H9 (cell line): ENCODE results near the gene ALX4. TPM values are rescaled to one million over a fixed set of nuclear protein-coding genes. Genes with fewer than 3 reads are reported as not detected.
A peak's percentile ranks its signal among the peaks of the same experiment; 100 is the strongest.

Experiments used
- DNase-seq: peaks from one replicate; pipeline ENCODE4 v3.0.0-alpha.2; 2017
- H2AFZ ChIP-seq: one replicate; pipeline ENCODE4 v1.6.1; 2013; ENCODE audit warnings: mild to moderate bottlenecking, low read length, control low read depth, moderate library complexity
- H2AK5ac ChIP-seq: 2 replicates; pipeline ENCODE4 v1.6.1; 2013; ENCODE audit warnings: low read length, control low read depth, mixed read lengths; ENCODE audit not compliant: insufficient read length
- H2BK120ac ChIP-seq: one replicate; pipeline ENCODE4 v1.6.1; 2013; ENCODE audit warnings: low read depth, mild to moderate bottlenecking, low read length, control low read depth, inconsistent platforms; ENCODE audit not compliant: poor library complexity, severe bottlenecking
- H2BK12ac ChIP-seq: 2 replicates; pipeline ENCODE4 v1.6.1; 2013; ENCODE audit warnings: low read length, control low read depth, mixed read lengths, low read depth; ENCODE audit not compliant: insufficient read length
- H2BK15ac ChIP-seq: 2 replicates; pipeline ENCODE4 v1.6.1; 2013; ENCODE audit warnings: low read depth, low read length, control low read depth
- H2BK20ac ChIP-seq: one replicate; pipeline ENCODE4 v1.6.1; 2013; ENCODE audit warnings: low read depth, mild to moderate bottlenecking, low read length, control low read depth, inconsistent platforms; ENCODE audit not compliant: poor library complexity, severe bottlenecking
- H2BK5ac ChIP-seq: 2 replicates; pipeline ENCODE4 v1.6.1; 2013; ENCODE audit warnings: low read length, control low read depth, mixed read lengths; ENCODE audit not compliant: insufficient read length
- H3K14ac ChIP-seq: 2 replicates; pipeline ENCODE4 v1.6.1; 2013; ENCODE audit warnings: low read length, control low read depth; ENCODE audit not compliant: insufficient read depth
- H3K18ac ChIP-seq: 2 replicates; pipeline ENCODE4 v1.6.1; 2013; ENCODE audit warnings: low read depth, mild to moderate bottlenecking, mixed read lengths, low read length, control low read depth; ENCODE audit not compliant: insufficient read length
- H3K23ac ChIP-seq: 2 replicates; pipeline ENCODE4 v1.6.1; 2013; ENCODE audit warnings: low read length, control low read depth, mixed read lengths, low read depth; ENCODE audit not compliant: insufficient read length
- H3K23me2 ChIP-seq: 2 replicates; pipeline ENCODE4 v1.6.1; 2013; ENCODE audit warnings: low read depth, mild to moderate bottlenecking, mixed read lengths, low read length, control low read depth; ENCODE audit not compliant: insufficient read length, poor library complexity, severe bottlenecking
- H3K27ac ChIP-seq: 2 replicates; pipeline ENCODE4 v1.5.1; 2013; ENCODE audit warnings: low read length, control low read depth, mixed read lengths, low read depth; ENCODE audit not compliant: insufficient read length
- H3K27me3 ChIP-seq: 2 replicates; pipeline ENCODE4 v1.6.1; 2013; ENCODE audit warnings: low read length, control low read depth, inconsistent platforms; ENCODE audit not compliant: insufficient read depth
- H3K4ac ChIP-seq: 2 replicates; pipeline ENCODE4 v1.6.1; 2013; ENCODE audit warnings: low read depth, mild to moderate bottlenecking, control low read depth, inconsistent platforms, low read length, moderate library complexity
- H3K4me1 ChIP-seq: 2 replicates; pipeline ENCODE4 v1.6.1; 2013; ENCODE audit warnings: low read length, control low read depth, inconsistent platforms; ENCODE audit not compliant: insufficient read depth
- H3K4me2 ChIP-seq: 2 replicates; pipeline ENCODE4 v1.6.1; 2013; ENCODE audit warnings: low read length, control low read depth, mixed read lengths; ENCODE audit not compliant: insufficient read length, insufficient read depth
- H3K56ac ChIP-seq: 2 replicates; pipeline ENCODE4 v1.6.1; 2013; ENCODE audit warnings: low read depth, mild to moderate bottlenecking, mixed read lengths, low read length, control low read depth; ENCODE audit not compliant: insufficient read length
- H3K79me1 ChIP-seq: 2 replicates; pipeline ENCODE4 v1.6.1; 2013; ENCODE audit warnings: low read depth, mild to moderate bottlenecking, moderate library complexity, low read length, control low read depth, inconsistent platforms; ENCODE audit not compliant: insufficient read depth, poor library complexity, severe bottlenecking
- H3K79me2 ChIP-seq: 2 replicates; pipeline ENCODE4 v1.6.1; 2013; ENCODE audit warnings: low read length, control low read depth, inconsistent platforms; ENCODE audit not compliant: insufficient read depth
- H3K9ac ChIP-seq: 2 replicates; pipeline ENCODE4 v1.6.1; 2013; ENCODE audit warnings: low read length, control low read depth, mixed read lengths; ENCODE audit not compliant: insufficient read length; ENCODE audit errors: extremely low read depth
- H3K9me3 ChIP-seq: one replicate; pipeline ENCODE4 v1.6.1; 2013; ENCODE audit warnings: low read depth, low read length, inconsistent platforms; ENCODE audit not compliant: control insufficient read depth
- H3T11ph ChIP-seq: one replicate; pipeline ENCODE4 v1.6.1; 2013; ENCODE audit warnings: mild to moderate bottlenecking, low read length, control low read depth, inconsistent platforms
- H4K20me1 ChIP-seq: one replicate; pipeline ENCODE4 v1.6.1; 2013; ENCODE audit not compliant: control insufficient read depth, insufficient read length, insufficient read depth
- H4K5ac ChIP-seq: 2 replicates; pipeline ENCODE4 v1.6.1; 2013; ENCODE audit warnings: low read depth, mild to moderate bottlenecking, mixed read lengths, low read length, control low read depth; ENCODE audit not compliant: insufficient read length
- H4K8ac ChIP-seq: replicated peaks from 2 replicates; pipeline ENCODE4 v1.6.1; 2013; ENCODE audit warnings: low read length, control low read depth, mixed read lengths, low read depth; ENCODE audit not compliant: insufficient read length
- H4K91ac ChIP-seq: 2 replicates; pipeline ENCODE4 v1.6.1; 2013; ENCODE audit warnings: low read depth, mild to moderate bottlenecking, moderate library complexity, mixed read lengths, low read length, control low read depth; ENCODE audit not compliant: insufficient read length
- H3K27ac Mint-ChIP-seq, 3 experiments: 2 replicates in 2 of 3; 3 replicates in 1 of 3; pipeline ENCODE4 v1.8.0; 2020 to 2021; ENCODE audit warnings: mixed read lengths in 3 of 3, mild to moderate bottlenecking in 1 of 3, moderate library complexity in 1 of 3
- H3K27me3 Mint-ChIP-seq: 2 replicates; pipeline ENCODE4 v1.8.0; 2021; ENCODE audit warnings: low read depth, mild to moderate bottlenecking, moderate library complexity, mixed read lengths
- H3K36me3 Mint-ChIP-seq, 3 experiments: 2 replicates in 2 of 3; 3 replicates in 1 of 3; pipeline ENCODE4 v1.8.0; 2020 to 2021; ENCODE audit warnings: low read depth in 3 of 3, mixed read lengths in 3 of 3; ENCODE audit not compliant: insufficient read depth in 1 of 3
- H3K4me1 Mint-ChIP-seq, 2 experiments: 2 replicates each; pipeline ENCODE4 v1.8.0; 2020; ENCODE audit warnings: mixed read lengths in 2 of 2
- H3K4me3 Mint-ChIP-seq, 2 experiments: 2 replicates in 1 of 2; 3 replicates in 1 of 2; pipeline ENCODE4 v1.8.0; 2020 to 2021; ENCODE audit warnings: mild to moderate bottlenecking in 2 of 2, mixed read lengths in 2 of 2, moderate library complexity in 1 of 2
- H3K9me3 Mint-ChIP-seq, 2 experiments: 2 replicates in 1 of 2; 3 replicates in 1 of 2; pipeline ENCODE4 v1.8.0; 2020; ENCODE audit warnings: mild to moderate bottlenecking in 2 of 2, mixed read lengths in 2 of 2, moderate library complexity in 1 of 2
- WGBS: extraction: QIAGEN DNeasy Blood & Tissue Kit; methylation state at CpG from one replicate; pipeline ENCODE4 v1.1.7; 2013; ENCODE audit warnings: missing lambda C conversion rate, low lambda C conversion rate, mixed read lengths; ENCODE audit not compliant: insufficient read length; ENCODE audit errors: extremely low coverage; 5-methylcytosine and 5-hydroxymethylcytosine counted together
- total RNA-seq: library from RNA; stranded (reverse); gene quantifications from 2 replicates; pipeline ENCODE4 v1.2.1, GENCODE V29; 2021
- TF ChIP-seq, protein P1 (sequence below): fragments of 200-600 bp; sonication (generic); conservative IDR thresholded peaks from 3 replicates; pipeline ENCODE4 v1.8.0; 2021; ENCODE audit warnings: antibody characterized with exemption, mild to moderate bottlenecking

ALX4 gene
- total RNA-seq, 1 experiment from 2014 or later = not detected

DNA sequence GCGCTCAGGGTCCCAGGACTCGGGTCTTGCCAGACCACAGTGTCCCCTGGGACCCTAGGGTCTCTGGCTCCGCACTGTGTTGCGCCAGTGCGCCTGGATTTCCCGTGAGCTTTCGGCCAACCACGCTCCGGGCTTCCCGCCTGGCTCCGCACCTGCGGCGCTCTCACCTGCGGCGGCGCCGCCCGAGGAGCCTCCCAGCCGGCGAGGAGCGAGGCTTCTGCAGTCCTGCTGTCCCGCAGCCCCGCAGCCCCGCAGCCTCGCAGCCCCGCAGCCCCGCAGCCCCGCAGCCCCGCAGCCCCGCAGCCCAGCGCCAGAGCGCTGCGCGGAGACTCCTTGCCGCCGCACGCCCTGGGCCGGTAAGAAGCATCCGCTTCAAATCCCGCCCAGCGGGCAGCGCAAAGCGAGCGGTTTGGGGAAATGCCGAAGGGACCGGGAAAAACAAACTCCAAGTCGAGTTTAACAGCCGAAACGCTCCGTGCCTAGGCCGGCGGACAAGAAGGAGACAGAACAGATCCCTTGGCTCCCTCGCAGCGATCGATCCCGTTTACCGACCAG, 939 bp downstream of the ALX4 start:
- Histone ChIP-seq H3K23me2 (peaks cover 13% of the 10 kb centered on the region), H3K4me2 (peak overlapping the region; percentile 25), H4K8ac (no peak overlapping the region), H3K18ac (no peak overlapping the region), H3K79me2 (no peaks in the 10 kb centered on the region), H3T11ph (no peak overlapping the region), H2BK20ac (no peak overlapping the region), H4K91ac (no peak overlapping the region), H3K4me1 (no peaks in the 10 kb centered on the region; the same call in 1 of the 2 replicates), H4K20me1 (no peaks in the 10 kb centered on the region), H3K27ac (no peak overlapping the region), H3K4ac (no peak overlapping the region), H3K27me3 (peaks cover 96% of the 10 kb centered on the region), H2BK120ac (no peak overlapping the region), H2BK15ac (no peak overlapping the region), H3K9ac (no peak overlapping the region), H3K14ac (no peak overlapping the region), H2BK12ac (no peak overlapping the region), H2AFZ (no peak overlapping the region), H4K5ac (no peak overlapping the region), H2AK5ac (no peak overlapping the region), H2BK5ac (no peak overlapping the region), H3K23ac (no peak overlapping the region), H3K79me1 (no peaks in the 10 kb centered on the region), H3K9me3 (no peaks in the 10 kb centered on the region), H3K56ac (no peak overlapping the region)
- Mint-ChIP-seq H3K4me1 (peaks cover 36 to 65% of the 10 kb centered on the region in 2 experiments), H3K4me3 (peak overlapping the region; percentile 47 to 77), H3K9me3 (peaks cover 0 to 17% of the 10 kb centered on the region in 2 experiments; a peak in 3 of 5 replicates), H3K27me3 (peaks cover 100% of the 10 kb centered on the region), H3K36me3 (no peaks in the 10 kb centered on the region; a peak in 2 of 7 replicates), H3K27ac (no peak overlapping the region)
- TF ChIP-seq, protein P1, sequence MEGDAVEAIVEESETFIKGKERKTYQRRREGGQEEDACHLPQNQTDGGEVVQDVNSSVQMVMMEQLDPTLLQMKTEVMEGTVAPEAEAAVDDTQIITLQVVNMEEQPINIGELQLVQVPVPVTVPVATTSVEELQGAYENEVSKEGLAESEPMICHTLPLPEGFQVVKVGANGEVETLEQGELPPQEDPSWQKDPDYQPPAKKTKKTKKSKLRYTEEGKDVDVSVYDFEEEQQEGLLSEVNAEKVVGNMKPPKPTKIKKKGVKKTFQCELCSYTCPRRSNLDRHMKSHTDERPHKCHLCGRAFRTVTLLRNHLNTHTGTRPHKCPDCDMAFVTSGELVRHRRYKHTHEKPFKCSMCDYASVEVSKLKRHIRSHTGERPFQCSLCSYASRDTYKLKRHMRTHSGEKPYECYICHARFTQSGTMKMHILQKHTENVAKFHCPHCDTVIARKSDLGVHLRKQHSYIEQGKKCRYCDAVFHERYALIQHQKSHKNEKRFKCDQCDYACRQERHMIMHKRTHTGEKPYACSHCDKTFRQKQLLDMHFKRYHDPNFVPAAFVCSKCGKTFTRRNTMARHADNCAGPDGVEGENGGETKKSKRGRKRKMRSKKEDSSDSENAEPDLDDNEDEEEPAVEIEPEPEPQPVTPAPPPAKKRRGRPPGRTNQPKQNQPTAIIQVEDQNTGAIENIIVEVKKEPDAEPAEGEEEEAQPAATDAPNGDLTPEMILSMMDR = no peak
- DNase-seq = no peak
- WGBS = no CpG with 5 or more reads among the region's 57 CpGs
